KMS-11 (cell line): ENCODE data around the gene BIRC7.

Experiments
- H2AFZ ChIP-seq: fragments of 200-600 bp; sonication (generic); 2 replicates; pipeline ENCODE4 v1.6.1; 2016; ENCODE audit warnings: antibody characterized with exemption, mixed run types, low read depth
- H3K27ac ChIP-seq: fragments of 200-600 bp; sonication (generic); 2 replicates; pipeline ENCODE4 v1.6.1; 2016; ENCODE audit warnings: mild to moderate bottlenecking, mixed run types
- H3K27me3 ChIP-seq: fragments of 200-600 bp; sonication (generic); 2 replicates; pipeline ENCODE4 v1.6.1; 2017; ENCODE audit warnings: mild to moderate bottlenecking, low read depth, mixed run types, moderate library complexity; ENCODE audit not compliant: insufficient read depth
- H3K36me3 ChIP-seq: fragments of 200-600 bp; sonication (generic); 2 replicates; pipeline ENCODE4 v1.6.1; 2017; ENCODE audit warnings: mild to moderate bottlenecking, mixed run types; ENCODE audit not compliant: insufficient read depth
- H3K4me1 ChIP-seq: fragments of 200-600 bp; sonication (generic); 2 replicates; pipeline ENCODE4 v1.6.1; 2016; ENCODE audit warnings: mild to moderate bottlenecking, low read depth, mixed run types; ENCODE audit not compliant: poor library complexity, severe bottlenecking
- H3K4me2 ChIP-seq: fragments of 200-600 bp; sonication (generic); 2 replicates; pipeline ENCODE4 v1.7.0; 2016; ENCODE audit warnings: mild to moderate bottlenecking, mixed run types
- H3K4me3 ChIP-seq: fragments of 200-600 bp; sonication (generic); IDR thresholded peaks from 2 replicates; pipeline ENCODE4 v1.6.1; 2017; ENCODE audit warnings: low read depth, low read length, mixed read lengths; ENCODE audit not compliant: insufficient read depth
- H3K79me2 ChIP-seq: fragments of 200-600 bp; sonication (generic); 2 replicates; pipeline ENCODE4 v1.6.1; 2016; ENCODE audit warnings: low read depth, mixed run types; ENCODE audit not compliant: insufficient read depth
- H3K9ac ChIP-seq: fragments of 200-600 bp; sonication (generic); 2 replicates; pipeline ENCODE4 v1.6.1; 2016; ENCODE audit warnings: mild to moderate bottlenecking, mixed run types
- H4K20me1 ChIP-seq: fragments of 200-600 bp; sonication (generic); 2 replicates; pipeline ENCODE4 v1.6.1; 2016; ENCODE audit warnings: mild to moderate bottlenecking, mixed run types; ENCODE audit not compliant: insufficient read depth
- TF ChIP-seq, protein P1 (sequence below): fragments of 200-600 bp; sonication (generic); conservative IDR thresholded peaks from 2 replicates; pipeline ENCODE4 v1.6.1; 2017; ENCODE audit warnings: low read depth, mild to moderate bottlenecking, antibody characterized with exemption, low read length, moderate library complexity, mixed read lengths

BIRC7 gene

DNA sequence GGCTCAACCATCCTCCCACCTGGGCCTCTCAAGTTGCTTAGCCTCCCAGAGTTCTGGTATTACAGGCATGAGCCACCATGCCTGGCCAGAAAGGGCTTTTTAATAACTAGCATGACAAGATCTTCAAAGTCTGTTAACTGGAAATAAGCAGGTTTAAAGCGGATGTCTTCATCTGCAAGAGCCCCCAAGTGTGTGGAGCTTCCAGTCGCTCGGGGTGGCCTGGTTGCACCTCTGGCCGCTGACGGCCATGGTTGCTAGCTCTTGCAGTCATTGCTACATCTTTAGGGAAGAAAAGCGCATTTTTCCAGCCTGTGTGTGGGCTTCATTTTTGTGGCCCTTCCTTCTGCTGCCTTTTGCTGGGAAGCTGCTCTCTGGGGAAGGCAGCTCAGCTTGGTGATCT lies 44.7 kb downstream of the BIRC7 start:
- H3K4me2 ChIP-seq: no peak overlapping the region
- H3K27ac ChIP-seq: no peak overlapping the region
- no peaks in the 10 kb centered on the region for H3K27me3 ChIP-seq
- H3K4me3 ChIP-seq: no peak overlapping the region
- H3K4me1 ChIP-seq: no peaks in the 10 kb centered on the region
- no peaks in the 10 kb centered on the region for H4K20me1 ChIP-seq
- TF ChIP-seq, protein P1, sequence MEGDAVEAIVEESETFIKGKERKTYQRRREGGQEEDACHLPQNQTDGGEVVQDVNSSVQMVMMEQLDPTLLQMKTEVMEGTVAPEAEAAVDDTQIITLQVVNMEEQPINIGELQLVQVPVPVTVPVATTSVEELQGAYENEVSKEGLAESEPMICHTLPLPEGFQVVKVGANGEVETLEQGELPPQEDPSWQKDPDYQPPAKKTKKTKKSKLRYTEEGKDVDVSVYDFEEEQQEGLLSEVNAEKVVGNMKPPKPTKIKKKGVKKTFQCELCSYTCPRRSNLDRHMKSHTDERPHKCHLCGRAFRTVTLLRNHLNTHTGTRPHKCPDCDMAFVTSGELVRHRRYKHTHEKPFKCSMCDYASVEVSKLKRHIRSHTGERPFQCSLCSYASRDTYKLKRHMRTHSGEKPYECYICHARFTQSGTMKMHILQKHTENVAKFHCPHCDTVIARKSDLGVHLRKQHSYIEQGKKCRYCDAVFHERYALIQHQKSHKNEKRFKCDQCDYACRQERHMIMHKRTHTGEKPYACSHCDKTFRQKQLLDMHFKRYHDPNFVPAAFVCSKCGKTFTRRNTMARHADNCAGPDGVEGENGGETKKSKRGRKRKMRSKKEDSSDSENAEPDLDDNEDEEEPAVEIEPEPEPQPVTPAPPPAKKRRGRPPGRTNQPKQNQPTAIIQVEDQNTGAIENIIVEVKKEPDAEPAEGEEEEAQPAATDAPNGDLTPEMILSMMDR: no peak
- H3K9ac ChIP-seq: no peak overlapping the region
- peaks cover 16% of the 10 kb centered on the region for H3K79me2 ChIP-seq
- no peaks in the 10 kb centered on the region; the same call in 1 of the 2 replicates for H3K36me3 ChIP-seq
- H2AFZ ChIP-seq: no peak overlapping the region

DNA sequence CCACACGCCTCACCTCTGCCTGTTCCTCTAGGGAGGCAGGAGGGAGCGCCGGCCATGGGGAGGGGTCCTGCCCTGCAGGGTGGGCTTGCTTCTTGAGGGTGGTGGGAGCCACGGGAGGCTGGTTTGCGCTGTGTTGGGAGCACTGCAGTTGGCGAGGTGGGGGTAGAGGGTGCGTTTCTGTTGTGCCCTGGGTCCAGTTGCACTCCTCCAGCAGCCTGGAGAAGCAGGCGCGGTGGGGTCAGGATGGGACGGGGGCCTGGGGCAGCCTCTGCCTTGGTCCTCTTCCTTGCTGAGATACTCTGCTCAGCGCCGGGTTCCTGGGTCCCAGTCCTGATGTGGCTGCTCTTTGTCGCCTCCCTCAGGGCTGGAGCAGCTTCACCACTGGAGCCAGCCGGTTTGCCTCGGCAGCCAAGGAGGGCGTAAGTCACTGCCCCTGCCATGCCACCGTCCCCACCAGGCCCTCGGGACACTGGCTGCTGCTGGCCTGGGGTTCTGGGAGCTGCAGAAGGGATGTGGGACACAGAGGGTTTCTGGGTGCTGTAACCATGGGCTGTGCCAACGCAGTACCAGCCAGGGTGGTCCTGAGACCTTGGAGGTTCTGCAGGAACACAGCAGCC lies 45.3 kb downstream of the BIRC7 start:
- Histone ChIP-seq H4K20me1 (no peaks in the 10 kb centered on the region), H3K79me2 (peaks cover 10% of the 10 kb centered on the region; the same call in 1 of the 2 replicates), H3K27ac (no peak overlapping the region), H3K4me3 (no peak overlapping the region), H3K4me1 (no peaks in the 10 kb centered on the region), H3K9ac (no peak overlapping the region), H3K36me3 (no peaks in the 10 kb centered on the region; the same call in 1 of the 2 replicates), H3K27me3 (no peaks in the 10 kb centered on the region), H2AFZ (no peak overlapping the region), H3K4me2 (no peak overlapping the region)
- TF ChIP-seq, protein P1: peak; percentile 31; the same call in 1 of the 2 replicates

DNA sequence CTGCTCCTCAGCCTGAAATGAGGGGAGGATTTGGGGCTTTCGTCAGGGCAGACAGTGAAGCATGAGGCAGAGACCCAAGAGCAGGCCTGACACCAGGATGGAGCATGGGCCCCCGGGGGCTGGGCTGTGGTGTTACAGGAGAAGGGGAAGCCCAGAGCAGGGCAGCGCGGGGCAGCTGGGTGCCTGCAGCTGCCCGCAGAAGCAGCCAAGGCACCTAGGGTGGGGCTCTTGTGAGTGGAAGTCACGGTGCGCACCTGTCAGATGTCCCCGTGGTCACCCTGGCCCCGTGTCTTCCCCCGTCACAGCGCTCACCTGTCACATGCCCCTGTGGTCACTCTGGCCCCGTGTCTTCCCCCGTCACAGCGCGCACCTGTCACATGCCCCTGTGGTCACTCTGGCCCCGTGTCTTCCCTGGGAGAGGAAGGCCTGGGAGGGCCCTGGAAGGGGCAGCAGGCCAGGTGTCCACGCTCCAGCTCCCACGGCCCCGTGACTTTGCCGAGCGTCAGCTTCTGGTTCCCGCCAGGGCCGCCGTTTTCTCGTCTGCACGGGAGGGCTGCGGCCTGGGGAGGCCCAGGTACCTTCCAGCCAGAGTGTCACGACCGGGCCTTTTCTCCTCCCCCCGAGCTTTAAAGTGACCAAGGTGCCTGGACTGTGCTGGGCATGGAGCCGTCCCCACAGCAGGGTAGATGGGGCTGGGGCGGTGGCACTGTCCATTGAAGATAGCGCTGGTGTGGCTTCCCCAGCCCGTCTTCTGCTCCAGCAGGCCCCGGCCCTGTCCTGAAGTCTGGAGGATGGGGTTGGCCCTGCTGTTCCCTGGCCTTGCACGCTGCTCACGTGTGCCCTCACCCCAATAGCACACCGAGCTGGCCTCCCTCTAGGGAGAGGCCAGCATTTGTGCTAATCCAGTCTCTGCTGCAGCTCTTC lies 46.3 kb downstream of the BIRC7 start:
- TF ChIP-seq, protein P1: no peak
- H3K36me3 ChIP-seq: no peaks in the 10 kb centered on the region

DNA sequence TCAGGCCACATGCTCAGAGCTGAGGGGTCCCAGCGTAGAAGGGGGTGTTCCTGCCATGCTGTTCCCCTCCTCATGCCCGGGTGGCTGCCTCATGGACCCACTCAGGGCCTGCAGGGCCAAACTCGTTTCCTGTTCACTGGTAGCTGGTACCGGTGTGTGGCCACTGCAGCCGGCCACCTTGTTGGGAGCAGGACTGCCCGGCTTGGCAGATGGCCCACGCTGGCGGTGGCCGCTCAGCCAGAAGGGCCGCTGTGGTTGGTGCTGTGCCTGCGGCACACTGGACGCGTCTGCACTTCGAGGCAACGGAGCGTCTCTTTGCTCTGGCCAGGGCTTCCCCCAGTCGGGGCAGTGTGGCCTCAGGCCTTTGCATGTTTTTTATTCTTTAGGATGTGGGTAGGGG lies 47.2 kb downstream of the BIRC7 start:
- no peak overlapping the region for H3K27ac ChIP-seq
- H3K79me2 ChIP-seq: no peaks in the 10 kb centered on the region
- H3K27me3 ChIP-seq: no peaks in the 10 kb centered on the region
- no peaks in the 10 kb centered on the region for H3K4me1 ChIP-seq
- no peaks in the 10 kb centered on the region for H3K36me3 ChIP-seq
- H3K9ac ChIP-seq: no peak overlapping the region
- H3K4me3 ChIP-seq: no peak overlapping the region
- H4K20me1 ChIP-seq: no peaks in the 10 kb centered on the region
- TF ChIP-seq, protein P1: no peak
- H3K4me2 ChIP-seq: no peak overlapping the region
- H2AFZ ChIP-seq: no peak overlapping the region

More for the DNA sequence above, 46.3 kb downstream of the BIRC7 start:
- no peak overlapping the region for H3K27ac ChIP-seq
- H4K20me1 ChIP-seq: no peaks in the 10 kb centered on the region
- H3K4me3 ChIP-seq: no peak overlapping the region
- no peaks in the 10 kb centered on the region for H3K27me3 ChIP-seq
- no peak overlapping the region for H2AFZ ChIP-seq
- no peak overlapping the region for H3K9ac ChIP-seq
- H3K79me2 ChIP-seq: 0 out of 2 replicates have a peak, but pooled peaks cover under 1% of the 10 kb centered on the region
- no peaks in the 10 kb centered on the region for H3K4me1 ChIP-seq
- no peak overlapping the region for H3K4me2 ChIP-seq
